Muscle of arm (tissue), 12 donors: ENCODE data around the gene OMA1. TPM values are rescaled to one million over a fixed set of nuclear protein-coding genes. Genes with fewer than 3 reads are reported as not detected.
A peak's percentile ranks its signal among the peaks of the same experiment; 100 is the strongest.
"Not testable (repeated sequence)": the region's sequence is repeated elsewhere in the genome, so short reads cannot be mapped to it uniquely, and the experiment has no call there.

Experiments
- DNase-seq: peaks from one replicate; pipeline ENCODE4 v3.0.0-alpha.2; 2013
- polyA plus RNA-seq, 12 donors: library from polyadenylated mRNA; unstranded; fragments of 120-200 nt; gene quantifications; one replicate each; pipeline ENCODE4 v1.2.1, GENCODE V29; 2013; ENCODE audit not compliant: insufficient read length in 12 of 12

OMA1 gene
- polyA plus RNA-seq, 12 donors: 14.0 to 33.4 (median 20.5) TPM; not detected in 1

- no peak for DNase-seq
Measured at GRCh38 chr1:58529284-58529683, 17.2 kb downstream of the OMA1 start.

DNA sequence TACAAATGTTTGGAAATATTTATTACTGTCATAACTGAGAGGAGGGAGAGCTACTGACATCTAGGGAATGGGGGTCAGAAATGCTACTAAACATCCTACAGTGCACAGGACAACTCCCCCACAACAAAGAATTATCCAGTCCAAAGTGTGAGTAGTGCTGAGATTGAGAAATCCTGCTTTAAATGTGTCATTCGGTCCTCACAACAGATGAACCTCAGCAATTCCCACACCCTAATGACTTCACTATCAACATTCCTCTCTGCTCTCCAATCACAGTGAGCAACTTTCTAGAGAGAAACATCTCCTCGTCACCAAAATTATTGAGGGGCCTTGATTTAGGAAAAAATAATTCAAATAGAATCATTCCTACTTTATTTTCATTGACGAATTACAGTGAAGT, 18.0 kb downstream of the OMA1 start:
- DNase-seq: no peak

DNA sequence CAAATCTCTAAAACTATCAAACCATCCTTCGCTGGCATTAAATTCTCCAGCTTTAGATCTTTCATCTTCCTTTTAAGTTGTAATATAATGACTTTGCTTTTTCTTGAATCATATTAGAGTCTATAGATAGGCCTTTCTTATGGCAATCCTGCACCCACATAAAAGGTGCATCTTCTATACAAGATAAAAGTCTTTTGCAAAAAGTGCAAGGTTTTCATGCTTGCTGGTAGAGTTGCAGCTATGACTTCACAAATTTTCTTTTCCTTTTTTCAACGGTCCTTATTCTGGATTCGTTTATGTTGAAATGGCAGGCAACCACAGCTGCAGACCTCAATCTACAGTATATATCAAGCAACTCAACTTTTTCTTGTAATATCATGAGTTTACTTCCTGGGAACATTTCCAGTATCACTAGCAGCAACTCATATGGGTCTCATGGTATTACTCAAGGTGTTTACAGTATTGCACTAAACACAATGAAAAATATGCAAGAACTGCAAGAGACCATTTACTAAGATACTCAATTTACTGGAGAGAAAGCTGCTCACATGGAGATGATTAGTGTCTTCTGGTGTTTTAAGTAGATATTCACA, 22.1 kb downstream of the OMA1 start:
- no peak for DNase-seq

- peak; percentile 61 for DNase-seq
Measured at GRCh38 chr1:58515794-58516401, 30.6 kb downstream of the OMA1 start.

GRCh38 chr1:58513956-58514355, 32.6 kb downstream of the OMA1 start:
- no peak for DNase-seq

DNA sequence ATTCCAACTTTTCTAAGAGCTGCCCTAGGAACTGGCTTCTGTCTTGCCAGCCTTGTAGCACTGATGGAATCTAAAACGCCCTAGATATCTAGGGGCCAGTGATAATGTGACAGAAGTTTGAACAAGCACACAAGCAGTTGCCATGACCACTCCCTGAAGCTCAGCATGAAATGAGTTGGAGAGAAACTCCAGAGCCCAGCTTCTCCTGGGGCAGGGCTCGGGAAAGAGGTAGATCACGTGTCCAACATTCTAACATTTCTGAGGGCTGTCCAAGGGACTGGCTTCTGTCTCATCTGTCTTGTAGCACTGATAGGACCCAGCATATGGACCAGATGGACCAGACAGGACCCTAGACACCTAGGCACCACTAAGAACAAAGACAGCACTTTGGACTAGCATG, 37.9 kb downstream of the OMA1 start:
- DNase-seq: no peak

DNA sequence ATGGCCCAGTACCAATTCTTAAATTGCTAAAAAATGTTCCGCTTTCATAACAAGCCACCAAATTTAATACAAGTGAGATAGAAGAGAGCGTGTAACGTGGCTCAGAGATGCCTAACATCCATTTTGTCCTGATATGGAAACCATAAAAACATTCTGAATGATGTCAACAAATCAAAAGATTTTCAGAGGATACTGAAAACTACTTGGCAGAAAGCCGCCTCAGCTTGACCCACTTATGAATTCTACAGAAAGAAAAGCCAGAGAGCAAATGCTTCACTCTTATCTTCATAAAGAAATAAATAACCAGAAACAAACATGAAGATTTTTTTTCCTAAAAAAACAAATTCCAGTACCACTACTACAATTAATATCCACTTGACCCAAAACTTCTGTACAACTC, 41.2 kb downstream of the OMA1 start:
- no peak for DNase-seq

DNA sequence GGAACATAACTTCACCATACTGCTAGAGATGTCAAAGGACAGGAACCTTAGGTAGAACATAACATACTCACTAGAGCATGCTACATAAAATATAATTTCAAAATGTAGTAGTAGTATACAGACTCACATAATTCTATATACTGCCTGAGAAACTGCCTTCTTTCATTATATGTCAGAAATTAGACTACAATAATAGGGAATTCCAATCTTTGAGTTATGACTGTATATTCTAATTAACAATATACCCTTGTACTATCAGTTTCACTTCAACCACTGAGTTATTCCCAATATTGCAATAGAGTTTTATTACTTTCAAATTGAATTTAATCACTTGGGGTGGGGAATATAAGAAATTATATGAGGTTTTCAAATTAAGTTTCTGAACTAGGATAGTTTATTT, 44.0 kb downstream of the OMA1 start:
- no peak for DNase-seq

DNA sequence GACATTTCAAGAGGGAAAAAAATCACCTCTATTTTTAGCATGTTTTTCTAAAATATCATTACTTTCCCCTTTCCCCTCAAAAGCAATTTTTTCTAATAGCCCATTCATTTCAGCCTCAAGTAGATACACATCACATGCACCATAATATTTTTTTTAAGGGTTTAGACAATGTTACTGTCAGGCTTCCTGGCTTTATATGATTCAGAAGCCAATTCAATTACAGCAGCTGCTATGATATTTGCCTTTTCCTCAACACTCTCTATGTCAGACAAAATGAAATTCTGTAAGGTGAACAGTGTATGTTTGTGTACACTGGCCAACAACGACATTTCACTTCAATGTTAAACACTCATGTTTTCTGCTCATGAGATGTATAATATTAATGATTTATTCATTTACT, 46.5 kb downstream of the OMA1 start:
- DNase-seq: no peak

GRCh38 chr1:58497499-58497898, 49.0 kb downstream of the OMA1 start:
- no peak for DNase-seq

- no peak for DNase-seq
Measured at GRCh38 chr1:58496042-58496441, 50.5 kb downstream of the OMA1 start.

DNA sequence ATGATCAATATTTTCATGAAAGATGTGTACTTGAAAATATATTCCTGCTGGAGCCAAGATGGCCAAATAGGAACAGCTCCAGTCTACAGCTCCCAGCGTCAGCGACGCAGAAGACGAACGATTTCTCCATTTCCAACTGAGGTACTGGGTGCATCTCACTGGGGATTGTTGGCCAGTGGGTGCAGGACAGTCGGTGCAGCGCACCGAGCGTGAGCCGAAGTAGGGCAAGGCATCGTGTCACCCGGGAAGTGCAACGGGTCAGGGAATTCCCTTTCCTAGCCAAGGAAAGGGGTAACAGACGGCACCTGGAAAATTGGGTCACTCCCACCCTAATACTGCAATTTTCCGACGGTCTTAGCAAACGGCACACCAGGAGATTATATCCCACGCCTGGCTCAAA, 57.6 kb downstream of the OMA1 start:
- DNase-seq: not testable (repeated sequence)

GRCh38 chr1:58487002-58487401, 59.5 kb downstream of the OMA1 start:
- no peak for DNase-seq

DNA sequence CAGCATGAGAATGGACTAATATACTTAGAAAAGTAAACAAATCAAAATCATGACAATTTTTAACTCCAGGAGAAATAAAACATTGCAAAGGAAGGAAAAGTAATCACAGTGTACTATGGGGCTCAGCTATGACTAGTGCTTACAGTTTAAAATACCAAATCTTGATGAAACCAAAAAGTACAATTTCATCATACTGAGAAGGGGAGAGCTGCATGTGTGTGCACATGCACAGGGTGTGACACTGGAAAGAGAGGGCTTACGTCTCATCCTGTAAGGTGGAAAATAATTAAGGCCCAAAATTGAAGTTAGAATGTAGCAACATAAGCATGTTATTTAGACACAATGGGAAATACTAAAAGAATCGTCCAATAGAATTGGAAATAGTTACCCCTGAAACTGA, 64.6 kb downstream of the OMA1 start:
- DNase-seq: no peak

GRCh38 chr1:58480191-58480590, 66.3 kb downstream of the OMA1 start:
- no peak for DNase-seq

DNA sequence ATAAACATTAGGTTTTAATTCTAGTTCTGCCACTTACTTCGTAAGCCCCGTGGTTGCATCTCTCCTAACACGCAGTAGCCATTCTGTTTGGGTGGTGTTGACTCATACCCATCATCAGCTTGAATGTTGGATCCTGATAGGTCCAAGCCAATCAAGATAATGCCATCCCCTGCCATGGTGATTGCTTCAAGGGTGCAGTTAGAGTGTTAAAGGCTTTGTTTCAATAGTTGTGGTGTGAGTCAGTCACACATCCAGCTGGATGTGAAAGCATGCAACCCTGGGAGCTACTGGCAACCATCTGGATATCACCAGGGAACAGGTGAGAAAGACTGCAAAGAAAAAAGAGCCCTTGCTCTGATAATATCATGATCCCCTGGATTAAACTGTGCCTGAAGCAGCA, 69.1 kb downstream of the OMA1 start:
- DNase-seq: no peak

GRCh38 chr1:58476179-58476578, 70.3 kb downstream of the OMA1 start:
- DNase-seq: no peak

DNA sequence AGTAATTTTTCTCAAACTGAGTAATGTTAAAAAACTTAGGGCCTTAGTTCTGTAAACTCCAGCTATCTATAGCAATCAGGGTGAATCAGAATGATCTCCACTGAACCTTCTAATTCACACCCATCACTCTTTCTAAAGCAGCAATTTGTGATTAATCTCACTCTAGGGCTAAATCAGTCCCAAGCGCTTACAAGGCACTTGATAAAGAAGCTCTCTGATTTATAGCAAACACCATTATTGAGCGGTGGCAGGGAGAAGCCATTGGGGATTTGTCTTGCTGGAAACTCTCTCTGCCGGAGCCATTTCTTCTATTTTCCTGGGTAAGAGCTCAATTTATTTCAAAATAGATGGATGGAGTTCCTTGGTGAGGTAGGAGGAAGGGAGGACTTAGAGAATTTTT, 77.0 kb downstream of the OMA1 start:
- no peak for DNase-seq

DNA sequence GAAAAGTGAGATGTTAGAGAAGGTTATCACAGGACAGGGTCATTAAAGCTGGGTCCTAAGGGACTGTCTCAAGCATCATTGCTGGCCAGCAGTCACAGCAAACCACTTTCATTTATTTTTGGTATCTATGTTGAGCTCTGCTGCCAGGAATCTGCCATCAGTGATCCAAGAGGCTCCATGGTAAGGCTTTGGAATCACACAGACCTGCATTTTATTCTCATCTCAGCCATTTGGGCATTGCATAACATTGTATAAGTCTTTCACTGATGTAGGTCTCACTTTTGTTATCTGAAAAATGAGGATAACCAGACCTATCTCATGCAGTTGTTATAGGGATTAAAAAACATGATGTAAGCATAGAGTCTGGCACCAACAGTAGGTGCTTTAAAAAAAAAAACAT, 77.5 kb downstream of the OMA1 start:
- DNase-seq: no peak

GRCh38 chr1:58468612-58469011, 77.9 kb downstream of the OMA1 start:
- DNase-seq: no peak

DNA sequence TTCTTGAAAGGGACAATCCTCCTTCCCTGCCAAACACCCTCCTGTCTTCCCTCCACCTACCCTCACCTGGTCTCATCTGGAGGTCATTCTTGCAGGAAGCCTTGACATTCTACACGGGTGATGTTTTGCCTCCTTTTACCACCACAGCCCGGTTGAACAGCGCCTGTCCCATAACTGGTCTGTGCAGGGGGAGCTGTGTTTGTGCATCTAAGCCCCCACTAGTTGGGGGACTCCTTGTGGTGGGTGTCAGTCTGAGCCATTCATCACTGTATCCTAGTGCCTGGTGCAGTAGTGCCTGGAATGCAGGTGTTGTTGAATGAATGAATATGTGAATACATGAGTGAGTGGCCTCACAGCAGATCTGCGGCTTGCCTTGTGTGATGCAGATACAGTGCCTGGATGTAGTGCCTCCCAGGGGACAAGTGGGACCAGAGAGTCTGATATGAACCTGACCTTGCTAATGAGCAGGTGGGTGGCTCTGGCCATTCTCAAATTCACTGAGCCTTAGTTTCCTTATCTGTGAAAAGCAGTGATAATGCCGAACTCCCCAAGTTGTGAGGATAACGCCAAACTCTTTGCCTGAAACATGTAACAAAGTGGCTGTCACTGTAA, 79.8 kb downstream of the OMA1 start:
- DNase-seq: no peak

DNA sequence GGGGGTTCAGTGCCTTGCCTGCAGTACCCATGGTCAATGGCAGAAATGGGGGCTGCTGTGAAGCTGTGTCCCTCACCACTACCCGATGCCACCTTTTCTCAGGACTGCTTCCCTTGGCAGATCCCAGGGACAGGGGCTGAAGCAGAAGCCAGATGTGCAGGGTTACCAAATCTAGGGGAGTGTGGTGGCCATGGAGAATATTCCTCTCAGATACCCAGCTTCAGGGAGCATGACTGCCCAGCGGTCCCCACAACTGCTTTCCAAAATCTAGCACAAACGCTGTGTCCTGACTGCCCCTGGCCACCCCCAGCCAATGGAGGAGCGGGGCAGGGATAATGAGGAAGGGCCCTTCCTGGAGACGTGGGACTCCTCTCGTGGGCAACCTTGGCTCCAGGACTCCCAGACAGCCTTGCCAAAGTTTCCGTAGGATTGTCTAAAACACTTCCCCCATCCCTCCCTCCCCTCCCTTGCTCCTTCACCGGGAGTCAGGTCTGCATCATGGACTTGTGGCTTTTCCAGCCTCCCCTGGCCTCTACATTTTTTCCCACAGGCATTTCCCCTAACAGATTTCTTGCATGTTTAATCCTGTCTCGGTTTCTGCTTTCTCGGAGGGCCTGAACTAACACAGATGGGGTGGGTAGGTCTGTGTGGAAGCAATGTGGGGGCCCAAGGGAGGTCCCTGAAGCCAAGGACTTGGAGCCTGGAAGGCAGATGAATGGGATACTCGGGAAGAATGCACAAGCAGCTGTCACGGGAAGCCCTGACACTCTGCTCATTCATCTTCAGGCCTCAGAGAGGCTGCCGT, 80.5 kb downstream of the OMA1 start:
- no peak for DNase-seq

DNA sequence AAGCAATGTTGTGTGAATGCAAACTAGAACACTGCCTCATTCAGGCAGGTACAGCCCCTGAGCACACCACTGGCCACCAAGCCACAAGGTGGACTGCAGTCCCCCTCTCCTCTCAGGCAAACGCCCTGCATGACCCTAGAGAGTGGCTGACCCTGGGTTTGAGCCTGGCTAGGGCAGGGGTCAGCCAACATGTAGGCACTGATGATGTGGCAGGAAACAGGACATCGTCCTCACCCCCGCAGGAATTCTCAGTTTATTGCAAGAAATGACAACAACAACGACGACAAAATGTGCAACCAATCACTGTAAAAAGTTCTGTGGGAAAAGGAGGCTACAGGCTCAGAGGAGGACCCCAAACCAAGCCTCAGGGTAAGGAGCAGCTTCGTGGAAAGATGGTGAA, 81.3 kb downstream of the OMA1 start:
- DNase-seq: no peak
